ENCODE data around the gene RAI14.
"Not testable (repeated sequence)": the region's sequence is repeated elsewhere in the genome, so short reads cannot be mapped to it uniquely, and the experiment has no call there.

The RAI14 gene

GRCh38 chr5:34736445-34737115, 80.5 kb downstream of the RAI14 start:
- no peak for DNase-seq

- DNase-seq: no peak
Observed at GRCh38 chr5:34737731-34738130, 81.6 kb downstream of the RAI14 start.

GRCh38 chr5:34738381-34738780, 82.3 kb downstream of the RAI14 start:
- no peak for DNase-seq

GRCh38 chr5:34740389-34740806, 84.3 kb downstream of the RAI14 start:
- no peak for DNase-seq

- DNase-seq: no peak
Observed at GRCh38 chr5:34742061-34742460, 85.9 kb downstream of the RAI14 start.

- no peak for DNase-seq
Observed at GRCh38 chr5:34743878-34744277, 87.8 kb downstream of the RAI14 start.

GRCh38 chr5:34748431-34748830, 92.3 kb downstream of the RAI14 start:
- DNase-seq: no peak

GRCh38 chr5:34749431-34749873, 93.3 kb downstream of the RAI14 start:
- DNase-seq: no peak

- no peak for DNase-seq
Observed at GRCh38 chr5:34750206-34750605, 94.1 kb downstream of the RAI14 start.

GRCh38 chr5:34751807-34752736, 95.9 kb downstream of the RAI14 start:
- no peak for DNase-seq

- DNase-seq: not testable (repeated sequence)
Observed at GRCh38 chr5:34753236-34753635, 97.1 kb downstream of the RAI14 start.

- DNase-seq: no peak
Observed at GRCh38 chr5:34755926-34756325, 99.8 kb downstream of the RAI14 start.

GRCh38 chr5:34756781-34757624, 100.9 kb downstream of the RAI14 start:
- DNase-seq: no peak

GRCh38 chr5:34758514-34758913, 102.4 kb downstream of the RAI14 start:
- no peak for DNase-seq

- not testable (repeated sequence) for DNase-seq
Observed at GRCh38 chr5:34759213-34759612, 103.1 kb downstream of the RAI14 start.

- DNase-seq: no peak
Observed at GRCh38 chr5:34765662-34766061, 109.5 kb downstream of the RAI14 start.

GRCh38 chr5:34767180-34767579, 111.1 kb downstream of the RAI14 start:
- no peak for DNase-seq

- DNase-seq: no peak
Observed at GRCh38 chr5:34770486-34770885, 114.4 kb downstream of the RAI14 start.

GRCh38 chr5:34771076-34771475, 114.9 kb downstream of the RAI14 start:
- peak in 1 of 2 donors; percentile 4 for DNase-seq

GRCh38 chr5:34772267-34773098, 116.4 kb downstream of the RAI14 start:
- no peak for DNase-seq

- no peak for DNase-seq
Observed at GRCh38 chr5:34774139-34774538, 118.0 kb downstream of the RAI14 start.

GRCh38 chr5:34774678-34775077, 118.5 kb downstream of the RAI14 start:
- DNase-seq: not testable (repeated sequence)

All from inflammatory macrophage (primary cell).